IMR-90 (cell line): Measurements from ENCODE around the gene WNT9B. TPM values are rescaled to one million over a fixed set of nuclear protein-coding genes. Genes with fewer than 3 reads are reported as not detected.

Experiments
- ATAC-seq: fragments of 200-7000 bp; cut with Tn5 transposase; 2 replicates; pipeline ENCODE4 v1.9.1; 2020; ENCODE audit warnings: low read depth, mild to moderate bottlenecking, moderate library complexity
- BruUV-seq: library from RNA; stranded (reverse); fragments of 400-500 nt; replicated peaks from 2 replicates; lab custom pipeline; 2021; lab: Mats Ljungman, UMichigan
- CTCF ChIA-PET: fragments of 300-600 bp; formaldehyde crosslinking; extraction: SDS; loops from one replicate; lab custom pipeline; 2021; ENCODE audit warnings: antibody characterized with exemption; lab: Yijun Ruan, JAX
- POLR2A ChIA-PET: fragments of 300-600 bp; sonication (Branson Sonifier 250); formaldehyde crosslinking; loops from one replicate; lab custom pipeline; 2022; ENCODE audit warnings: antibody characterized with exemption; ENCODE audit not compliant: unreplicated experiment; lab: Charles Lee
- DNase-seq: peaks from one replicate; pipeline ENCODE4 v3.0.0; 2013
- H2AFZ ChIP-seq: replicated peaks from 2 replicates; pipeline ENCODE3; 2013; ENCODE audit warnings: low read length, mild to moderate bottlenecking; ENCODE audit not compliant: poor library complexity
- H2AK5ac ChIP-seq: 2 replicates; pipeline ENCODE4 v1.6.1; 2013; ENCODE audit warnings: low read depth, low read length, inconsistent platforms
- H2AK9ac ChIP-seq: replicated peaks from 2 replicates; pipeline ENCODE3; 2013; ENCODE audit warnings: mild to moderate bottlenecking, low read depth, low read length, moderate library complexity; ENCODE audit not compliant: poor library complexity
- H2BK120ac ChIP-seq: 2 replicates; pipeline ENCODE4 v1.6.1; 2013; ENCODE audit warnings: low read depth, low read length, inconsistent platforms
- H2BK15ac ChIP-seq: 3 replicates; pipeline ENCODE4 v1.6.1; 2013; ENCODE audit warnings: low read depth, low read length, inconsistent platforms
- H2BK20ac ChIP-seq: 2 replicates; pipeline ENCODE4 v1.6.1; 2013; ENCODE audit warnings: low read depth, mild to moderate bottlenecking, inconsistent platforms, low read length, moderate library complexity
- H2BK5ac ChIP-seq: 2 replicates; pipeline ENCODE4 v1.6.1; 2013; ENCODE audit warnings: mild to moderate bottlenecking, low read depth, low read length, inconsistent platforms; ENCODE audit not compliant: poor library complexity, severe bottlenecking
- H3K14ac ChIP-seq: replicated peaks from 2 replicates; pipeline ENCODE4 v1.6.1; 2013; ENCODE audit warnings: low read depth, low read length, inconsistent platforms
- H3K18ac ChIP-seq: 2 replicates; pipeline ENCODE4 v1.6.1; 2013; ENCODE audit warnings: low read depth, low read length, control low read depth
- H3K23ac ChIP-seq: 2 replicates; pipeline ENCODE4 v1.6.1; 2013; ENCODE audit warnings: low read depth, low read length, inconsistent platforms
- H3K27ac ChIP-seq: 2 replicates; pipeline ENCODE4 v1.5.1; 2013; ENCODE audit warnings: mild to moderate bottlenecking, control low read depth, low read length; ENCODE audit not compliant: insufficient read depth
- H3K27me3 ChIP-seq: 2 replicates; pipeline ENCODE4 v1.6.1; 2013; ENCODE audit warnings: low read length; ENCODE audit not compliant: control insufficient read depth, insufficient read depth
- H3K36me3 ChIP-seq: 2 replicates; pipeline ENCODE4 v1.6.1; 2013; ENCODE audit warnings: low read length, mixed read lengths; ENCODE audit not compliant: control insufficient read depth, insufficient read depth
- H3K4ac ChIP-seq: 2 replicates; pipeline ENCODE4 v1.6.1; 2013; ENCODE audit warnings: low read depth, low read length, inconsistent platforms
- H3K4me1 ChIP-seq: 2 replicates; pipeline ENCODE4 v1.6.1; 2013; ENCODE audit warnings: low read length, mixed read lengths; ENCODE audit not compliant: control insufficient read depth, insufficient read depth
- H3K4me2 ChIP-seq: 2 replicates; pipeline ENCODE4 v1.6.1; 2013; ENCODE audit warnings: low read depth, mild to moderate bottlenecking, control low read depth, low read length, moderate library complexity
- H3K4me3 ChIP-seq: 2 replicates; pipeline ENCODE4 v1.5.1; 2013; ENCODE audit warnings: low read depth, mild to moderate bottlenecking, control low read depth, low read length, moderate library complexity; ENCODE audit not compliant: insufficient read depth
- H3K56ac ChIP-seq: 2 replicates; pipeline ENCODE4 v1.6.1; 2013; ENCODE audit warnings: low read length, inconsistent platforms; ENCODE audit not compliant: insufficient read depth; ENCODE audit errors: extremely low read depth
- H3K79me1 ChIP-seq, 2 experiments: 2 replicates each; pipeline ENCODE4 v1.6.1; 2013; ENCODE audit warnings: low read length in 2 of 2, inconsistent platforms in 1 of 2, low read depth in 1 of 2
- H3K9ac ChIP-seq: 2 replicates; pipeline ENCODE4 v1.6.1; 2013; ENCODE audit warnings: low read depth, low read length, control low read depth
- H3K9me1 ChIP-seq: 2 replicates; pipeline ENCODE4 v1.6.1; 2013; ENCODE audit warnings: low read length, inconsistent platforms; ENCODE audit not compliant: insufficient read depth
- H3K9me3 ChIP-seq: 2 replicates; pipeline ENCODE4 v1.6.1; 2013; ENCODE audit warnings: low read length; ENCODE audit not compliant: control insufficient read depth, insufficient read depth
- H4K20me1 ChIP-seq: 2 replicates; pipeline ENCODE4 v1.6.1; 2013; ENCODE audit warnings: low read length, inconsistent platforms; ENCODE audit not compliant: insufficient read depth
- H4K5ac ChIP-seq: 2 replicates; pipeline ENCODE4 v1.6.1; 2013; ENCODE audit warnings: mild to moderate bottlenecking, low read depth, low read length, control low read depth
- H4K8ac ChIP-seq, 2 experiments: 2 replicates each; pipeline ENCODE4 v1.6.1; 2013; ENCODE audit warnings: low read depth in 2 of 2, low read length in 2 of 2, control low read depth in 1 of 2, inconsistent platforms in 1 of 2
- H4K91ac ChIP-seq: 2 replicates; pipeline ENCODE4 v1.6.1; 2013; ENCODE audit warnings: low read depth, low read length, inconsistent platforms; ENCODE audit not compliant: insufficient read depth
- BHLHE40 ChIP-seq: fragments of 150-350 bp; IDR thresholded peaks from 2 replicates; pipeline ENCODE4 v1.6.1; 2016; ENCODE audit warnings: mild to moderate bottlenecking, low read depth, low read length
- CEBPB ChIP-seq: IDR thresholded peaks from 2 replicates; pipeline ENCODE4 v1.6.1; 2012; ENCODE audit warnings: low read depth, low read length, improper control_type of control experiment
- CHD1 ChIP-seq: IDR thresholded peaks from 2 replicates; pipeline ENCODE4 v1.6.1; 2012; ENCODE audit warnings: low read depth, low read length, improper control_type of control experiment
- FOS ChIP-seq: fragments of 150-350 bp; IDR thresholded peaks from 2 replicates; pipeline ENCODE4 v1.6.1; 2016; ENCODE audit warnings: low read depth, low read length
- MAFK ChIP-seq: IDR thresholded peaks from 2 replicates; pipeline ENCODE4 v1.6.1; 2012; ENCODE audit warnings: low read depth, low read length, improper control_type of control experiment
- MXI1 ChIP-seq: IDR thresholded peaks from 2 replicates; pipeline ENCODE4 v1.6.1; 2012; ENCODE audit warnings: low read depth, mild to moderate bottlenecking, low read length, moderate library complexity, borderline replicate concordance
- NFE2L2 ChIP-seq: fragments of 150-350 bp; IDR thresholded peaks from 2 replicates; pipeline ENCODE4 v1.6.1; 2016; ENCODE audit warnings: low read depth, mild to moderate bottlenecking, low read length
- POLR2A ChIP-seq: IDR thresholded peaks from 2 replicates; pipeline ENCODE4 v1.6.1; 2012; ENCODE audit warnings: mild to moderate bottlenecking, low read depth, low read length
- RAD21 ChIP-seq: IDR thresholded peaks from 2 replicates; pipeline ENCODE4 v1.6.1; 2012; ENCODE audit warnings: low read length, improper control_type of control experiment
- RCOR1 ChIP-seq: IDR thresholded peaks from 2 replicates; pipeline ENCODE4 v1.6.1; 2012; ENCODE audit warnings: mild to moderate bottlenecking, low read length, improper control_type of control experiment; ENCODE audit not compliant: insufficient replicate concordance
- SMC3 ChIP-seq: fragments of 150-350 bp; IDR thresholded peaks from 2 replicates; pipeline ENCODE4 v1.6.1; 2016; ENCODE audit warnings: low read depth, mild to moderate bottlenecking, antibody characterized with exemption, low read length, moderate library complexity
- WGBS, 2 experiments: methylation state at CpG; one replicate each; pipeline versions ENCODE4 v1.1.5 to v1.1.7; 2013; ENCODE audit warnings: missing lambda C conversion rate in 2 of 2; ENCODE audit not compliant: insufficient read length in 1 of 2; ENCODE audit errors: extremely low coverage in 2 of 2; 5-methylcytosine and 5-hydroxymethylcytosine counted together
- dilution Hi-C: fragments of 300-500 bp; cut with HindIII; formaldehyde crosslinking; loops from one replicate; pipeline ENCODE4 v1.14.3; 2018; ENCODE audit warnings: low sequenced_read_pairs; ENCODE audit not compliant: unreplicated experiment
- in situ Hi-C: fragments of 300-500 bp; cut with MboI; formaldehyde crosslinking; loops from 3 replicates; pipeline ENCODE4 v1.14.3; 2019; ENCODE audit warnings: low sequenced_read_pairs, inconsistent platforms, mixed read lengths
- intact Hi-C: fragments of 100-400 bp; cut with micrococcal nuclease; formaldehyde crosslinking; loops from 2 replicates; pipeline ENCODE4 v1.10.0; 2022
- polyA plus RNA-seq, 3 experiments: library from polyadenylated mRNA; depleted of rRNA; stranded (reverse); fragments of >200 nt; gene quantifications; 2 replicates each; pipeline ENCODE4 v1.2.3, GENCODE V29; 2012; ENCODE audit warnings: low replicate concordance in 1 of 3
- total RNA-seq: library from RNA; depleted of rRNA; stranded (reverse); fragments of >200 nt; gene quantifications from 2 replicates; pipeline ENCODE4 v1.2.3, GENCODE V29; 2012
- TF ChIP-seq, protein P1 (sequence below): fragments of 150-350 bp; IDR thresholded peaks from 2 replicates; pipeline ENCODE4 v1.6.1; 2016; ENCODE audit warnings: low read depth, mild to moderate bottlenecking, low read length, moderate library complexity, borderline replicate concordance
- TF ChIP-seq, protein P2 (sequence below): conservative IDR thresholded peaks from 2 replicates; pipeline ENCODE4 v1.5.1; 2012; ENCODE audit warnings: mild to moderate bottlenecking, low read depth, low read length, improper control_type of control experiment
- TF ChIP-seq, protein P3 (sequence below): fragments of 150-350 bp; IDR thresholded peaks from 2 replicates; pipeline ENCODE4 v1.6.1; 2017; ENCODE audit warnings: mild to moderate bottlenecking, antibody characterized with exemption, low read length, low read depth

WNT9B gene
- total and polyA plus RNA-seq, 2 of the 4 experiments (the other 2 are of a cell fraction), result not detected

DNA sequence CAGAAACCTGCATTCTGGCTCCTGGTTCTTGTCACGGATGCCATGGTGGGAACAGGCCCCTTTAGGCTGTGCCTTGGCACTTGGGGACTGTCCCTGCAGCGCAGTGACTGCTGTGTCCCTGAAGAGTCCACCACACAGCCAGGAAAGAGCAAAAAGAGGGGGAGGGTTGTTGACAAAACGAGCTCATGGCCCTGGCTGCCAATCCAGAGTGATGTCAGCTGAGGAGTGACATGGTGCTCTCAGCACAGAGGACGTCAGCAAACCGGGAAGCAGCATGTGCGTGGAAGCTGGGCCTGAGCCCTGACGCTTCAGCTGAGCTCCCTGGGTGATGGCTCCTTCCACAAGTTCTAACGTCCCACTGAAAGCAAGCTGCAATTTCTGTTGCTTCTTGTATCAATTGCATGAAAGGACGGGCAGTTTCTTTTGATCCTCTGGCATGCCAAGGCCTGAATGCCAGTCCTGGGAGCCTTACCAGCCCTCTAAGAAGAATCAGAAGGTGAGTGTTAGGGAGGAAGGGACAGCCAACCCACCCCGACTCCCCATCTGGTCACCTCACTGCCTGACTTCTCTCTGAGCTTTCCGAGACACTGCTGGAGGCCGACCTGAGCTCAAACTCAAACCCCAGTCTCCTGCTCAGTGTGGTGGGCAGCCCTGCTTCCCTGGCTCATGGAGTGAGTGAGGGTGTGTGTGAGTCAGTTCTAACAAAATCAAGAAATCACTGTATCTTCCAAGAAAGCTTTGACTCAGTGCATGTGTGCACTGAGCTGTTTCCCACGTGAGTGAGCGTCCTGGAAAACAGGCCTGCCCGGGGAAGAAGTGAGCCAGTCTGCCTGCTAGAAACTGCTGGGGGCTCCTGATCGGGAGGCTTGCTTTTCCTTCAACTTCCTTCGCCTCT, 18.2 kb upstream of the WNT9B start:
- DNase-seq, result peak; percentile 87
- Histone ChIP-seq H3K56ac (no peak overlapping the region), H2BK120ac (no peak overlapping the region), H3K79me1 (no peaks in the 10 kb centered on the region), H3K4me2 (no peak overlapping the region), H2AK5ac (no peak overlapping the region), H3K9me3 (no peaks in the 10 kb centered on the region), H3K27ac (no peak overlapping the region), H2AK9ac (no peak overlapping the region), H3K27me3 (peaks cover 21% of the 10 kb centered on the region; the same call in 1 of the 2 replicates), H4K5ac (no peak overlapping the region), H3K18ac (no peak overlapping the region), H3K4ac (no peak overlapping the region), H3K23ac (no peak overlapping the region), H3K4me1 (no peaks in the 10 kb centered on the region), H3K14ac (no peak overlapping the region), H3K4me3 (no peak overlapping the region), H3K9ac (0 out of 2 replicates have a peak overlapping the region, but pooled peaks have one; percentile 45), H2BK20ac (no peak overlapping the region), H3K9me1 (no peaks in the 10 kb centered on the region), H2BK15ac (no peak overlapping the region), H4K8ac (no peak overlapping the region), H4K20me1 (no peaks in the 10 kb centered on the region), H4K91ac (no peak overlapping the region), H3K36me3 (no peaks in the 10 kb centered on the region), H2BK5ac (no peak overlapping the region), H2AFZ (peak overlapping the region; percentile 40)
- ChIA-PET CTCF (interaction anchor here (0.5 kb wide), 1 partner anchor 600 kb away, joined by 3 read pairs; no protein-coding TSS in a partner anchor), POLR2A (no interaction called here)
- intact Hi-C loops (loop anchor here (5.0 kb wide), 1 partner anchor 76 kb away; no protein-coding TSS in a partner anchor), dilution Hi-C loops (no loop called here), in situ Hi-C loops (no loop called here)
- BruUV-seq, result no TSS peak
- peak; percentile 74 for ATAC-seq
- WGBS, 2 experiments, result 56% methylated on average over 6 of the region's 17 CpGs; no CpG with 5 or more reads in 1 of the 2 experiments
- no peak for TF ChIP-seq NFE2L2
- TF ChIP-seq, protein P1, sequence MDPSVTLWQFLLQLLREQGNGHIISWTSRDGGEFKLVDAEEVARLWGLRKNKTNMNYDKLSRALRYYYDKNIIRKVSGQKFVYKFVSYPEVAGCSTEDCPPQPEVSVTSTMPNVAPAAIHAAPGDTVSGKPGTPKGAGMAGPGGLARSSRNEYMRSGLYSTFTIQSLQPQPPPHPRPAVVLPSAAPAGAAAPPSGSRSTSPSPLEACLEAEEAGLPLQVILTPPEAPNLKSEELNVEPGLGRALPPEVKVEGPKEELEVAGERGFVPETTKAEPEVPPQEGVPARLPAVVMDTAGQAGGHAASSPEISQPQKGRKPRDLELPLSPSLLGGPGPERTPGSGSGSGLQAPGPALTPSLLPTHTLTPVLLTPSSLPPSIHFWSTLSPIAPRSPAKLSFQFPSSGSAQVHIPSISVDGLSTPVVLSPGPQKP, result no peak
- no peak for TF ChIP-seq CHD1
- TF ChIP-seq MXI1, result peak; percentile 79; the same call in 1 of the 2 replicates
- no peak; the same call in 1 of the 2 replicates for TF ChIP-seq RAD21
- peak; percentile 8; the same call in 1 of the 2 replicates for TF ChIP-seq SMC3
- no peak for TF ChIP-seq MAFK
- TF ChIP-seq, protein P2, sequence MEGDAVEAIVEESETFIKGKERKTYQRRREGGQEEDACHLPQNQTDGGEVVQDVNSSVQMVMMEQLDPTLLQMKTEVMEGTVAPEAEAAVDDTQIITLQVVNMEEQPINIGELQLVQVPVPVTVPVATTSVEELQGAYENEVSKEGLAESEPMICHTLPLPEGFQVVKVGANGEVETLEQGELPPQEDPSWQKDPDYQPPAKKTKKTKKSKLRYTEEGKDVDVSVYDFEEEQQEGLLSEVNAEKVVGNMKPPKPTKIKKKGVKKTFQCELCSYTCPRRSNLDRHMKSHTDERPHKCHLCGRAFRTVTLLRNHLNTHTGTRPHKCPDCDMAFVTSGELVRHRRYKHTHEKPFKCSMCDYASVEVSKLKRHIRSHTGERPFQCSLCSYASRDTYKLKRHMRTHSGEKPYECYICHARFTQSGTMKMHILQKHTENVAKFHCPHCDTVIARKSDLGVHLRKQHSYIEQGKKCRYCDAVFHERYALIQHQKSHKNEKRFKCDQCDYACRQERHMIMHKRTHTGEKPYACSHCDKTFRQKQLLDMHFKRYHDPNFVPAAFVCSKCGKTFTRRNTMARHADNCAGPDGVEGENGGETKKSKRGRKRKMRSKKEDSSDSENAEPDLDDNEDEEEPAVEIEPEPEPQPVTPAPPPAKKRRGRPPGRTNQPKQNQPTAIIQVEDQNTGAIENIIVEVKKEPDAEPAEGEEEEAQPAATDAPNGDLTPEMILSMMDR, result no peak
- TF ChIP-seq CEBPB, result no peak
- TF ChIP-seq RCOR1, result no peak
- peak; percentile 80 for TF ChIP-seq BHLHE40
- no peak for TF ChIP-seq FOS
- no peak for TF ChIP-seq POLR2A
- TF ChIP-seq, protein P3, sequence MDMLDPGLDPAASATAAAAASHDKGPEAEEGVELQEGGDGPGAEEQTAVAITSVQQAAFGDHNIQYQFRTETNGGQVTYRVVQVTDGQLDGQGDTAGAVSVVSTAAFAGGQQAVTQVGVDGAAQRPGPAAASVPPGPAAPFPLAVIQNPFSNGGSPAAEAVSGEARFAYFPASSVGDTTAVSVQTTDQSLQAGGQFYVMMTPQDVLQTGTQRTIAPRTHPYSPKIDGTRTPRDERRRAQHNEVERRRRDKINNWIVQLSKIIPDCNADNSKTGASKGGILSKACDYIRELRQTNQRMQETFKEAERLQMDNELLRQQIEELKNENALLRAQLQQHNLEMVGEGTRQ, result peak; percentile 50; the same call in 1 of the 2 replicates
